HG02970 (cell line): ENCODE results near the gene CYB5D1.
"Not testable (repeated sequence)": the region's sequence is repeated elsewhere in the genome, so short reads cannot be mapped to it uniquely, and the experiment has no call there.

Experiments
- ATAC-seq: cut with Tn5 transposase; IDR thresholded peaks from one replicate; pipeline ENCODE4 v1.9.1; 2021; ENCODE audit warnings: mild to moderate bottlenecking, moderate library complexity, moderate number of reproducible peaks; ENCODE audit not compliant: unreplicated experiment, low FRiP score

Gene CYB5D1

GRCh38 chr17:7855660-7856010 is 2.2 kb upstream of the CYB5D1 start:
- no peak for ATAC-seq

GRCh38 chr17:7856011-7856810 is 1.6 kb upstream of the CYB5D1 start:
- no peak for ATAC-seq

- ATAC-seq, result peak; percentile 82
These were observed 741 bp upstream of the CYB5D1 start, which contains the start of gene NAA38 for GRCh38 chr17:7856811-7857712. Gene NAA38 (minus strand): TSS chr17:7857559. CDS start chr17:7857463, 96 bp downstream.

- no peak for ATAC-seq
These were observed 663 bp downstream of the CYB5D1 start for GRCh38 chr17:7858522-7858810.

- no peak for ATAC-seq
These were observed 1.2 kb downstream of the CYB5D1 start for GRCh38 chr17:7859028-7859427.

GRCh38 chr17:7862692-7863437 is 5.1 kb downstream of the CYB5D1 start:
- no peak for ATAC-seq

GRCh38 chr17:7864384-7864783 is 6.6 kb downstream of the CYB5D1 start:
- ATAC-seq, result not testable (repeated sequence)

GRCh38 chr17:7864995-7865650 is 7.3 kb downstream of the CYB5D1 start:
- no peak for ATAC-seq

GRCh38 chr17:7867881-7868329 is 10.1 kb downstream of the CYB5D1 start:
- no peak for ATAC-seq

GRCh38 chr17:7873051-7873450 is 15.2 kb downstream of the CYB5D1 start:
- ATAC-seq, result no peak

- no peak for ATAC-seq
These were observed 18.1 kb downstream of the CYB5D1 start for GRCh38 chr17:7875804-7876370.

GRCh38 chr17:7878234-7878633 is 20.4 kb downstream of the CYB5D1 start:
- no peak for ATAC-seq

- ATAC-seq, result no peak
These were observed 22.5 kb downstream of the CYB5D1 start for GRCh38 chr17:7880076-7880868.

- no peak for ATAC-seq
These were observed 23.7 kb downstream of the CYB5D1 start for GRCh38 chr17:7881276-7882054.

GRCh38 chr17:7882068-7882467 is 24.3 kb downstream of the CYB5D1 start:
- no peak for ATAC-seq

- ATAC-seq, result no peak
These were observed 24.8 kb downstream of the CYB5D1 start for GRCh38 chr17:7882629-7883028.

- ATAC-seq, result no peak
These were observed 26.1 kb downstream of the CYB5D1 start for GRCh38 chr17:7883781-7884386.
